K562 (cell line): ENCODE data around the gene HDHD3. TPM values are rescaled to one million over a fixed set of nuclear protein-coding genes. Genes with fewer than 3 reads are reported as not detected.

ENCODE experiments used
- BCOR ChIP-seq: fragments of 450-650 bp; IDR thresholded peaks from 2 replicates; pipeline ENCODE4 v1.6.1; 2016
- BRD9 ChIP-seq: fragments of 450-650 bp; IDR thresholded peaks from 2 replicates; pipeline ENCODE4 v1.6.1; 2018; ENCODE audit warnings: low read depth; ENCODE audit not compliant: partially characterized antibody
- CREB1 ChIP-seq, 2 experiments: sonication (generic) in 1 of 2; formaldehyde crosslinking in 1 of 2; IDR thresholded peaks; 2 replicates each; pipeline versions ENCODE4 v1.6.1 to v1.8.0; 2012 to 2022; ENCODE audit warnings: inconsistent platforms in 1 of 2, mild to moderate bottlenecking in 1 of 2, missing genetic modification reagents in 1 of 2, moderate library complexity in 1 of 2
- ETS2 ChIP-seq: IDR thresholded peaks from 2 replicates; pipeline ENCODE4 v1.6.1; 2016; ENCODE audit warnings: borderline replicate concordance, missing genetic modification characterization, mild to moderate bottlenecking, moderate library complexity, missing compliant biosample characterization; ENCODE audit not compliant: poor library complexity, severe bottlenecking
- FIP1L1 ChIP-seq: fragments of 200-400 bp; formaldehyde crosslinking; IDR thresholded peaks from 2 replicates; pipeline ENCODE4 v1.6.1; 2018; ENCODE audit warnings: mild to moderate bottlenecking, low read depth, low read length; ENCODE audit not compliant: poor library complexity, severe bottlenecking
- FOXP1 ChIP-seq: sonication (generic); formaldehyde crosslinking; IDR thresholded peaks from 2 replicates; pipeline ENCODE4 v1.8.0; 2022; ENCODE audit warnings: mild to moderate bottlenecking, missing genetic modification reagents
- GTF3C2 ChIP-seq: IDR thresholded peaks from 3 replicates; pipeline ENCODE4 v1.6.1; 2011; ENCODE audit warnings: borderline replicate concordance, mild to moderate bottlenecking, moderate library complexity; ENCODE audit not compliant: insufficient read length; ENCODE audit errors: extremely low read depth
- HDAC8 ChIP-seq: fragments of 450-650 bp; IDR thresholded peaks from 2 replicates; pipeline ENCODE4 v1.6.1; 2016; ENCODE audit warnings: mild to moderate bottlenecking, missing genetic modification characterization, moderate library complexity, missing compliant biosample characterization
- HMBOX1 ChIP-seq: sonication (generic); IDR thresholded peaks from 2 replicates; pipeline ENCODE4 v1.6.1; 2016
- HNRNPUL1 ChIP-seq: fragments of 200-400 bp; formaldehyde crosslinking; IDR thresholded peaks from 2 replicates; pipeline ENCODE4 v1.6.1; 2017; ENCODE audit warnings: low read length
- KLF10 ChIP-seq: fragments of 250-450 bp; sonication (Bioruptor Pico); IDR thresholded peaks from 2 replicates; pipeline ENCODE4 v1.6.1; 2021; ENCODE audit warnings: matching md5 sums
- KLF6 ChIP-seq: fragments of 250-450 bp; sonication (Bioruptor Pico); IDR thresholded peaks from 2 replicates; pipeline ENCODE4 v1.4.0; 2020; ENCODE audit warnings: mild to moderate bottlenecking, moderate library complexity, borderline replicate concordance
- NFE2L1 ChIP-seq: fragments of 450-650 bp; IDR thresholded peaks from 2 replicates; pipeline ENCODE4 v1.6.1; 2016; ENCODE audit warnings: missing genetic modification characterization, low read depth, mild to moderate bottlenecking, missing compliant biosample characterization, moderate library complexity, borderline replicate concordance
- POLR2B ChIP-seq: fragments of 450-650 bp; IDR thresholded peaks from 2 replicates; pipeline ENCODE4 v1.6.1; 2018; ENCODE audit warnings: low read depth; ENCODE audit not compliant: partially characterized antibody
- RCOR1 ChIP-seq, 2 experiments: IDR thresholded peaks; 2 replicates each; pipeline ENCODE4 v1.6.1; 2012; ENCODE audit warnings: low read depth in 2 of 2, low read length in 2 of 2, borderline replicate concordance in 1 of 2, improper control_type of control experiment in 1 of 2
- SLC30A9 ChIP-seq: fragments of 250-450 bp; sonication (Bioruptor Pico); IDR thresholded peaks from 2 replicates; pipeline ENCODE4 v1.8.0; 2022; ENCODE audit warnings: mild to moderate bottlenecking, moderate library complexity
- SRSF9 ChIP-seq: fragments of 200-400 bp; formaldehyde crosslinking; IDR thresholded peaks from 2 replicates; pipeline ENCODE4 v1.6.1; 2017; ENCODE audit warnings: low read depth, low read length, borderline replicate concordance
- YY1 ChIP-seq, 3 experiments: IDR thresholded peaks; 2 replicates each; pipeline ENCODE4 v1.6.1; 2011; ENCODE audit warnings: low read length in 2 of 3, mild to moderate bottlenecking in 2 of 3, moderate library complexity in 2 of 3, borderline replicate concordance in 1 of 3, control low read depth in 1 of 3, low read depth in 1 of 3; ENCODE audit not compliant: insufficient read depth in 3 of 3, insufficient replicate concordance in 2 of 3, control insufficient read depth in 1 of 3, insufficient read length in 1 of 3; ENCODE audit errors: extremely low read depth in 1 of 3
- ZBTB34 ChIP-seq: fragments of 250-450 bp; sonication (Bioruptor Pico); IDR thresholded peaks from 2 replicates; pipeline ENCODE4 v1.8.0; 2021; ENCODE audit warnings: mild to moderate bottlenecking, moderate library complexity
- ZNF12 ChIP-seq: sonication (generic); formaldehyde crosslinking; IDR thresholded peaks from 2 replicates; pipeline ENCODE4 v1.4.0; 2020; ENCODE audit warnings: mild to moderate bottlenecking, missing genetic modification reagents
- ZNF146 ChIP-seq: IDR thresholded peaks from one replicate; pipeline ENCODE4 v1.6.1; 2018; ENCODE audit warnings: missing compliant biosample characterization; ENCODE audit not compliant: unreplicated experiment
- ZNF444 ChIP-seq: fragments of 250-450 bp; sonication (Bioruptor Pico); IDR thresholded peaks from 2 replicates; pipeline ENCODE4 v1.4.0; 2020; ENCODE audit warnings: mild to moderate bottlenecking, moderate library complexity
- ZSCAN29 ChIP-seq: fragments of 450-650 bp; IDR thresholded peaks from 2 replicates; pipeline ENCODE4 v1.6.1; 2017
- polyA plus RNA-seq, 8 experiments: library from polyadenylated mRNA; depleted of rRNA in 4 of 8; stranded (reverse) in 5 of 8; unstranded in 3 of 8; fragments of >200 nt; fragmentation: Nextera tagmentation in 2 of 8; fragmentation: Illumina TruSeq in 1 of 8; extraction: Ambion mirVana in 2 of 8; extraction: Trizol in 1 of 8; gene quantifications; 2 replicates each; pipeline versions ENCODE4 v1.2.1 to v1.2.3, GENCODE V29; 2011 to 2014; ENCODE audit warnings: inconsistent platforms in 1 of 8, missing spikeins in 1 of 8
- total RNA-seq, 7 experiments: library from RNA; depleted of rRNA in 6 of 7; stranded (reverse); fragments of >200 nt in 6 of 7; fragmentation: Illumina TruSeq in 2 of 7; extraction: Trizol in 2 of 7; gene quantifications; 2 replicates each; pipeline versions ENCODE4 v1.2.1 to v1.2.3, GENCODE V29; 2011 to 2021; ENCODE audit warnings: low replicate concordance in 1 of 7

The HDHD3 gene
- total and polyA plus RNA-seq, 9 of the 15 experiments (the other 6 are each of a cell fraction or from before 2014, with no cell fraction given), result 1.1 to 19.1 (median 10.9) TPM

GRCh38 chr9:113345671-113346070 lies 31.1 kb downstream of the HDHD3 start (continued):
- TF ChIP-seq ETS2 (tag), result no peak
- TF ChIP-seq KLF10, result no peak
- no peak for TF ChIP-seq HMBOX1
- TF ChIP-seq ZSCAN29, result no peak
- peak; percentile 72; the same call in 1 of the 2 replicates for TF ChIP-seq ZBTB34 (CRISPR knock-in tag)
- TF ChIP-seq CREB1 (IDR thresholded peaks at IDR 0.05), result no peak
- TF ChIP-seq CREB1 (CRISPR knock-in tag; IDR thresholded peaks at IDR 0.05), result no peak
- no peak for TF ChIP-seq BCOR
- no peak for TF ChIP-seq HNRNPUL1
- TF ChIP-seq POLR2B, result no peak
- TF ChIP-seq BRD9, result no peak
- no peak for TF ChIP-seq YY1 (IDR thresholded peaks at IDR 0.05; ENCODE audit: borderline replicate concordance in 1 of 3, control insufficient read depth in 1 of 3, extremely low read depth in 1 of 3, insufficient read depth in 3 of 3, insufficient read length in 1 of 3, insufficient replicate concordance in 2 of 3, low read depth in 1 of 3, low read length in 2 of 3)
- TF ChIP-seq SLC30A9 (CRISPR knock-in tag), result no peak
- no peak for TF ChIP-seq GTF3C2
- no peak for TF ChIP-seq FIP1L1
- peak; percentile 83 for TF ChIP-seq ZNF444 (CRISPR knock-in tag)
- peak; percentile 96 for TF ChIP-seq KLF6 (CRISPR knock-in tag)
- TF ChIP-seq RCOR1 (IDR thresholded peaks at IDR 0.05; ENCODE audit: borderline replicate concordance in 1 of 2, low read depth in 2 of 2, low read length in 2 of 2), result no peak
- peak; percentile 71 for TF ChIP-seq NFE2L1
- TF ChIP-seq SRSF9, result no peak
- no peak for TF ChIP-seq ZNF12 (CRISPR knock-in tag)
- no peak for TF ChIP-seq FOXP1
- TF ChIP-seq HDAC8 (tag), result peak; percentile 94
- no peak for TF ChIP-seq ZNF146 (CRISPR knock-in tag)
